Muscle of back (tissue), 11 donors: ENCODE results near the gene HERC3. TPM values are rescaled to one million over a fixed set of nuclear protein-coding genes. Genes with fewer than 3 reads are reported as not detected.
"Not testable (repeated sequence)": the region's sequence is repeated elsewhere in the genome, so short reads cannot be mapped to it uniquely, and the experiment has no call there.

ENCODE experiments used
- DNase-seq, 3 donors: peaks; one replicate each; pipeline versions ENCODE4 v3.0.0 to v3.0.0-alpha.2; 2013
- polyA plus RNA-seq, 10 donors: library from polyadenylated mRNA; unstranded; fragments of 120-200 nt; gene quantifications; one replicate each; pipeline ENCODE4 v1.2.1, GENCODE V29; 2013; ENCODE audit not compliant: insufficient read length in 10 of 10

The HERC3 gene
- polyA plus RNA-seq, 10 donors = 11.0 to 23.3 (median 17.4) TPM

DNA sequence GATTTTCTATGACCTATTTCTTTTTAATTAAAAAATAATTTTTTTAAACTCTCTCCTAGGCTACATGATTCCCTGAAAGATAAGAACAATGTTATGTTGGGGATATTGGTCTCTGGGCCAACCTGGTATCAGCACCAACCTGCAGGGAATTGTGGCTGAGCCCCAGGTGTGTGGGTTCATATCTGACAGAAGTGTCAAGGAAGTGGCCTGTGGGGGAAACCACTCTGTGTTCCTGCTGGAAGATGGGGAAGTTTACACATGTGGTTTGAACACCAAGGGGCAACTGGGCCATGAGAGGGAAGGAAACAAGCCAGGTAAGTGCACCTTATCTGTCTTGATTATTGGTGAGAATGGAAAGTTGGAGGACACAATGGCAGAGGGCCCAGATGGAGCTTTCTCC is 13.5 kb downstream of the HERC3 start:
- DNase-seq = no peak

DNA sequence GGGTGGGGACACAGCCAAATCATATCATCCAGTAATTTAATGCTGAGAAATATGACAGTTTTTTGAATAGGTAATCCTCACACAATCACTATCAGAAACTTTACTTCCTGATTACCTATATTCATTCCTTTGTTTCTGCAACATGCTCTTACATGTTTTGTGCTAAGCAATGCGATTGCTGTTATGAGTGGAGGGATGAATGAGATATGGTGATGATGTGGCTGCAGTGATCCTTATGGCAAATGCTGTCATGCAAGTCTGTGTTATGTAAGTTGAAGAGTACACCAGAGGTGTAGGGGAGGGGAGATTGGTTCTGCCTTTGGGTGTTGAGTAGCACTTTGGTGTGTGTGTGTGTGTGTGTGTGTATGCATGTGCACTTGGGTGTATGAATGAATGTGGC is 14.6 kb downstream of the HERC3 start:
- no peak for DNase-seq

DNA sequence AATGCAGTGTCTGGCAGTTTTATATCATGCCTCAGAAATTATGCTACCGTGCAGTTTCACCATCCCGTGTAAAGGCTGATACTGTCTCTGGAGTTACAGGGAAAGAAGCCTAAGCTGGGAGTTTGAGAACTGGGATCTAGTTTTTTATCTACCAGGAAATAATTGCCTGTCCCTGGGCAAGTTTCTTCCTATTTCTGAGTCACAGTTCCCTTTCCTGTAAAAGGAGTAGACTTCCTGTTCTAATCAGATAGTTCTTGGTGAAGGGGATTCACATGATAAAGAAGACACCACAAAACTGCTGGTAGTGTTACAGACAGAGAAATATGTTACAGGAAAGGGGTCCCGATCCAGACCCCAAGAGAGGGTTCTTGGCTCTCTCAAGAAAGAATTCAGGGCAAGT is 17.1 kb downstream of the HERC3 start:
- no peak for DNase-seq

DNA sequence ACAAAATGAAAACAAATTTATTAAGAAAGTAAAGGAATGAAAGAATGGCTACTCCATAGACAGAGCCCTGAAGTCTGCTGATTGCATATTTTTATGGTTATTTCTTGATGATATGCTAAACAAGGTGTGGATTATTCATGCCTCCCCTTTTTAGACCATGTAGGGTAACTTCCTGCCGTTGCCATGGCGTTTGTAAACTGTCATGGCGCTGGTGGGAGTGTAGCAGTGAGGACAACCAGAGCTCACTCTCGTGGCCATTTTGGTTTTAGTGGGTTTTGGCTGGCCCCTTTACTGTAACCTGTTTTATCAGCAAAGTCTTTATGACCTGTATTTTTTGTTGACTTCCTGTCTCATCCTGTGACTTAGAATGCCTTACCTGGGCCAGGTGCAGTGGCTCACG is 17.5 kb downstream of the HERC3 start:
- DNase-seq = not testable (repeated sequence)

DNA sequence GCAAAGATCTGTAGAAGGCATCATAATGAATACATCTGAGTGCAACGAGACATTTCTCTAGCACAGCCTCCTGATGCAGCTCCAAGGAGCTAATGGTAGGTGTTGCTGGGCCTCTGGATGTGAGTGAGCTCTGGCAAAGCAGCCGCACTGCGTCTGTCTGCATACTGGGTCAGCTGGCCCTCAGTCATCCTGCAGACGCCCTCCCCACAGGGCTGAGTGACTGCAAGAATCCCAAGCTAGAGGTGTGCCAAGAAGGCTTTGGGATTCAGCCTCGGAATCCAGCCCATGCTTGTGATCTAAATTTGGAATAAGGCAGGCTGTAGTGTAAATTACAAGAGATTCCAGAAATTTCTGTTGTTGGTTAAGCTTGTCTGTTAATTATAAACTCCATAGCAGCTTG is 18.5 kb downstream of the HERC3 start:
- peak; percentile 34 to 51 (median 39) for DNase-seq

DNA sequence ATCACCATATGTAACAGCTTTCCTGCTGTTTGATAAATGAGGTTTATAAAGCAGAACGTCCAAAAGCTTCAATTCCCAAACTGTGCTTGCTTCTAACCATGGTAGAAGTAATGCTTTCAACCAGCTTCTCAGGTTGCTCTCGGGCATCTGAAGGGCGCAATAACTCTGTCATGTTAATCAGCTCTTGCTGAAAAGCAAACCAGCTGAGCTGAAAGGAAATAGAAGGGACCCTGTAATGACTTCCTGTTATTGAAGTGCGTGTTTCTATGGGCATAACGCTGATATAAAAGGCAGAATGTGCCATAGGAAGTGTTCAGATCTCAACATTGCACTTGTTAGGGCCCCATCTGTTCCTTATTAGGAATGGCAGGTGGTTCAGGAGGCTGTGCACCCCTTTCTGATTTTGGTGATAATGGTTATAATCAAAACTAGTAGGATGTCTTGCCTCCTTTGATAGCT is 21.2 kb downstream of the HERC3 start:
- DNase-seq = peak in 1 of 3 donors; percentile 21

DNA sequence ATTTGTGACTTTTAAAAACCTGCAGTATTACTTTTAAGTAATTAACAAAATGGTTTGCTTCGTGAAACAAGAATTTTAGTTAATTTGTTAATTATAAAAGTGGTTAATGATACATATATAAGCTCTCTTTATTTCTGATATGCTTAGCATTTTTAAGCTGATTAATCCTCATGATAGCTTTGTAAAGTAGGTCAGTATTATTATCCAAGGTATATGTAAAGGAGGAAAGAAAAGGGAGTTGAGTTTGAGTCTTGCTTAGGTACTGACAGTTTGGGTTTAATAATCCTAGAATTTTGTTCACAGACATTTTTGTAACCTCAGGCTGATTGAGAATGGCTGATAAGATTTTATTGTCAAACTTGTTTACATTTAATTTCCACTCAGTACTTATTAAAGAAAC is 21.8 kb downstream of the HERC3 start:
- no peak for DNase-seq

DNA sequence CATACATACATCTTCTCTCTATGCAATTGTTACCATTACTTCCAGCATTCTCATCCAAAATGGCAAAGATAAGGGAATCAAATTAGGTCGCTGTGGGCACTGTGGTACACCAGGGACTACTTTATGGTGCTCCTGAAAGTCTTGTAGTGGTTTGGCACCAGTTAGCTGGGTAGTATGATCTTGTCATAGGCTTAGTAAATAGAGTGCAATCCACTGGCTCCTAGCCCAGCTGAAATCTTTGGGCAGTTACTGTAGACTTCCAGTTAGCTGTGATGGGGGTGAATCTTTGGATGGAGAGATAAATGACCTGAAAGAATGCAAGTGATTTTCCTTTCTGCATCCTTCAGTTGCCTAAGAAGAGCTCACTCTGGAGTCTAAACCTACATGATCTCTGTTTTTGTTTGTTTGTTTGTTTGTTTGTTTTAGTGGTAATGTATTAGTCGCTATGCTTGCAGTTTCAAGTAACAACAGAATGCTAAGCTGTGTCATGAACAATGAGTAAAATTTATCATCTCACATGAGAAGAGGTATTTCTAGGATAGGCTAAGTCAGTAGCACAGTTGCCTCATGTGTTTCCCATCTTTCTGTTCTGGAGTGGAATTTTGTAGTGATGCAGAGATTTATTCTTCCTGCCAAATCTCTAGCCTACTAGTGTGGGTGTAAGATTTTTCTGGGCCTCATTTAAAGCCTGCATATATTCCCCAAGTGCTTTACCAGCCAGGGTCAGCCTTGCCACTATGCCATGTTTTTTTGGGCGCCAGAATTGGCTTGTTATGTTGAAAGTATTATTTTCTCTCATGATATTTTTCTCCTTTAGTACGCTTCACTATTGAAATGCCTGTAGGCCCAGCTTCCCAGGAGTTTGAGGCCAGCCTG is 24.2 kb downstream of the HERC3 start:
- peak in 1 of 3 donors; percentile 80 for DNase-seq

DNA sequence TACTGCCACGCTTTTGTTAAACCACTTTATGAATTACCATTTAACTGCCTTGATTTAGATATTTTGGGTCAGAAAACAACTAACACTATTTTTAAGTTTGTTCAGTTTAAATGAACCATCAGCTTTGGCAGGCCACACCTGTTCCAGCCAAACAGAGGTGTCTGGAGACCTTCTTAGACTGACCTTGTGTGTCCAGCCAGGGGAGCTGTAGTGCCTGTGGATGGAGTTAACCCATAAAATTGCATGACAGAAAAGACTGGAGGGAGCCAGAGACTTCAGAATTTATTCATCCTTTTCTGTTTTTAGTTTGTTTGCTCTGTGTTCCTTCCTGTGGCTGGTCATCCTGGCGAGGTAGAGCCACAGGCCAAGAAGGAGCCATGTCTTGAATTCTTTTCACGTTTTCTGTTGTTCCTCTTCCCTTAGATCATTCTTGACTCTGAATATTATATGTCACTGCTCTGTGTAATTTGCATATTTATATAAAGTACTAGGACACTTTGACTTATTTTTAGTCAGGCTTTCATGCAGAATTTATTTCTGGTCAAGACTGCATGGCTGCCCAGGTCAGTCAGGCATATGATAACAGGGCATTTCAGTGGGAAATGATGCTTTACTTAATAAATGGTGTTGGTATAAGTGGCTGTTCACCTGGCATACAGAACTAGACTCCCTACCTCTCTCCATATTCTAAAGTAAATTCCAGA is 26.7 kb downstream of the HERC3 start:
- DNase-seq = no peak

DNA sequence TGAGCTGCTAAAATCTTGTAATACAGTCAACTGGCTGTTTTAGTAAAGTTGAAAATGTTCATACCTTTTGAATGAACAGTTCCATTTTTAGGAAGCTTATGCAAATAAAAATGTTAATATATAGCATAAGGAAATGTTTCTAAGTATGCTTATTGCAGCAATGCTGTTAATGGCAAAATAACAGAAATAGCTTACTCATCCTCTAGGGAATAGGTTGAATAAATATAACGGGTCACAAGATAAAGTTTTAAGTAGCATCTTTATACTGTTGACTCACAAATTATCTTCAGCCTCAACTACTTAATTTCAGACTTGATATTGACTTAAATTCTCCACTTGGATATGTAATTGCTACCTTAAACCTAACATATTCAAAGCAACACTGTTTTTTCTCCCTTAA is 27.7 kb downstream of the HERC3 start:
- DNase-seq = no peak

DNA sequence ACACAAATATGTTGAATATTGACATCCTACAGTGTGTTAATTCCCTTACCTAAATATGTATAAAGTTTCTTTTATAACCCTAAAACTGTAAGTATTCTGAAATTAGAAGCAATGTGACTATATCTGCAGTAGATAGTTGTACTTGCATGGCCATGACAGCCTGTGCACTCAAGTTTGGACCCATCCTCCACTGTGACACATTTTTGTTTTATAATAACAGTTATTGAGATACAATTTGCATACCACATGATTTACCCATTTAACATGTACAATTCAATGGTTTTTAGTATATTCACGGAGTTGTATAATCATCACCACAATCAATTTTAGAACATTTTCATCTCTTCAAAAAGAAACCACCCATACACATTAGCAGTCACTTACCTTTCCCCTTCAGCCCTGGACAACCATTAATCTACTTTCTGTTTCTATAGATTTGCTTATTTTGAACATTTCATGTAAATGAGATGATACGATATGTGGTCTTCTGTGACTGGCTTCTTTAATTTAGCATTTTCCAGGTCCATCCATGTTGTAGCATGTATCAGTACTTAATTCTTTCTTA is 29.6 kb downstream of the HERC3 start:
- no peak for DNase-seq

DNA sequence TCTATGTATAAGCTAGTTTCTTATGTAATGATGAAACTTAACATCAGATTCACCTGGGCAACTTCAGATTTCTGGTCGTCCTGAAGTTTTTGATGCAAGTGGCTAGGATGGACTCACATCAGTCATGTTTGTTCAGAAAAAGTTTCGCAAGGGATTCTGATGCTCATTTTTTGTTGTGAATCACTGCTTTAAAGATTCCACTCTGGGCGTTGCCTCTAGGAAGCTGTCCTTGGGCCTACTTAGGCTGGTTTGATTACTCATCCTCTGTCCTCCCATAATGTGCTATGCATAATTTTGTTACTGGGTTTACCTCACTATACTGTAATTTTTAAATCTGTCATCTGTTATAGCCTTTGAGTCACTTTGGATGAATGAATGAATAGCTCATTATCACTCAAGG is 30.8 kb downstream of the HERC3 start:
- peak in 1 of 3 donors; percentile 85 for DNase-seq

DNA sequence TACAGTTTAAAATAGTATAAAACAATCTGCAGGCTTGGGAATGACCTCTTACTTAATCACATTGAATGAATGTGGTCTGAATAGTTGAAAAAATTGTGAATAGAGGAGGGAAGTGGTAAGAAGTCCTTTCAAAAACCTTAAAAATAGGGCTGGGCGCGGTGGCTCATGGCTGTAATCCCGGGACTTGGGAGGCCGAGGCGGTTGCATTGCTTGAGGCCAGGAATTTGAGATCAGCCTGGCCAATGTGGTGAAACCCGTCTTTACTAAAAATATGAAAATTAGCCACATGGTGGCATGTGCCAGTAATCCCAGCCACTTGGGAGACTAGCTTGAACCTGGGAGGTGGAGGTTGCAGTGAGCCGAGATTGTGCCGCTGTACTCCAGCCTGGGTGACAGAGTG is 36.5 kb downstream of the HERC3 start:
- DNase-seq = no peak

DNA sequence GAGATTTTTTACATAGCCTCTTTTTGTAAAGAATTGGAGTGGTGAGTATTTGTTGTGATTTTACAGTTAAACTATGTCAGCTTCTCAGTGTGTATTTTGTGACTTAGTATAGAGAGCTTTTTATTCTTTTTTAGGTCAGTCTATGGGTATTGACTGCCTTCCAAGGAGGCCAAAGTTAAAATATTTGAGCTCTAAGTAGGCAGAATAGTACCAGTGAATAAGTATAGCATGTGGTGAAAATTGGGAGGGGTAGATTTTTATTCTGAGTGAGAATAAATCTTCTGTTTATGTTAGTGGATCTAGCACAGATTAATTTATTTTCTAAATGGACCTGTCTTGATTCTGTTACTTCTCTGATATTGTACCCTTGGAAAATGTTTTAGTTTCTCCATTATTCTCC is 37.5 kb downstream of the HERC3 start:
- no peak for DNase-seq

DNA sequence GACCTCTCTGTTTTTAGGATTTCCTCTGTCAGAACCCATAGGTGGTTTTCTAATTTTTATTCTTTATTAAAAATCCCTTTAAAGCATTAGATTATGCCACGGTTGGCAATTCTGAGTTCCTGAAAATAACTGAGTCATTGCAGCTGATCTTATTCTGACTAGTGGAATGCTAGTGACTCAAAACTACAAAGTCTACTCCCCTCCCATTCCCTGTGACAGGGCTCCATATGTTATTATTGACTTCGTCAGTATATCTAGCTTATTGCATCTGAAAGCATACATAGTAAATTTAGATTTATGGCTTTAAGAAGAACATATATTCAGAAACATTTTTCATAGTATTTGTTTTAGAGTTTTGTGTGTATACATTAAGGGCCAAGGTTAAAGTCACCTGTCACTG is 38.5 kb downstream of the HERC3 start:
- peak in 1 of 3 donors; percentile 33 for DNase-seq

DNA sequence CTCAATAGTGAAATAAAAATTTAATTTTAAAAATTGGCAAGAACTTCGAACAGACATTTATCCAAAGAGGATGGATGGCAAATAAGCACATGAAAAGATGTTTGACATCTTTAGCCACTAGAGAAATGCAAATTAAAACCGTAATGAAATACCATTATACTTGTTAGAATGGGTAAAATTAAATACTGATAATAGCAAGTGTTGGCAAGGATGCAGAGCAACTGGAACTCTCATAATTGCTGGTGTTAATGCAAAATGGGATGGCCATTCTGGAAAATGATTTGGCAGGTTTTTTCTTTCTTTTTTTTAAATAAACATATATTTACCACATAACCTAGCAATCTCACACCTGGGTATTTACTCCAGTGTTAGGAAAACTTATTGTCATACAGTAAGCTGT is 51.7 kb downstream of the HERC3 start:
- DNase-seq = no peak

DNA sequence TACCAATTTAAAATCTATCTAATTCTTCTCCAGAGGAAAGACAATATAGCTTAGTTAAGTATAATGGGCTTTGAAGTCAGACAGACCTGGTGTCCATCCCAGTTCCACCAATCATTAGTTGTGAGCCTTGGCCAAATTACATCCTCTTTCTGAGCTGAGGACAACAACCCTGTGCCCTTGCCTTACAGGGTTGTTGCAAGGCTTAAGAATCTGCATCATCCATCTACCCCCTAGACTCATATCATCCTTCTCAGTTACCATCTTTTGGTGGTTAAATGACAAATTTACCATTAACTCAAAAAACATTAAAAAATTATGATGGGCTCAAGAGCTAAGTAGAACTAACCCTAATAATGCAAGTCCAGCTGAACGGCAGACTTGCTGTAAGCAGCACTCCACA is 53.7 kb downstream of the HERC3 start:
- DNase-seq = no peak

DNA sequence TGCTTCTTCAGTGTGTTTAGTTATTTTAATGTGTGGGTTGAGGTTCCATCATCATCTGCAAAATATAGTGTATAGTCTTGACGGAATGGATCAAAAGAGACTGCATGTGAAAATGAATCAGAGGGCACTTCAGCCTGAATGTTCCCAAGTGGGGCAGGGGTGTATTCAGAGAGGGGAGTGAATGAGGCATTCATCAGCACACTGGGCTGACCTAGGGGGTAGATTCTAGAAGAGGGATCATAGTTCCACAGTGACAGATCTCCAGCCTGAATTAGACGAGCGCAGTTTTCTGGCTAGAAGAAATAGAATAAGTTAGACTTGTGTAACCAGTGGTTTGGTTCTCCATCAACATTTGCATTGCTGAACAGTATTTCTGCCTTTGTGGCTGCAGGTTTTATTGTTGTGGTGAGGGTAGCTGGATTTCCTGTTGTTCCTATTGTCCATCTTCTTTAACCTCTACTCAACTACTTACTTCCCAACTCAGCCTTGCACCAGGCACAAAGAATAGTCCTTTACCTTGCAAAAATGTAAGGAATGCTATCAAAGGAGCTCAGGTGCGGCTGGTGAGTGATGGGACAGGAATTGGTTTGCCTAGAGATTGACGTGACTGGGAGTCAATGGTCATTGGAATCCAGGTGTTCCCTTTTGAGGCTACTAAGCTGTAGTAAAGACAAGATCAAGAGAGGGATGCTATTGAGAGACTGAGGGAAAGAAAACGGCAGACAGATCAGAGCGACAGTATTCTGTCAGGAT is 54.4 kb downstream of the HERC3 start:
- no peak for DNase-seq

DNA sequence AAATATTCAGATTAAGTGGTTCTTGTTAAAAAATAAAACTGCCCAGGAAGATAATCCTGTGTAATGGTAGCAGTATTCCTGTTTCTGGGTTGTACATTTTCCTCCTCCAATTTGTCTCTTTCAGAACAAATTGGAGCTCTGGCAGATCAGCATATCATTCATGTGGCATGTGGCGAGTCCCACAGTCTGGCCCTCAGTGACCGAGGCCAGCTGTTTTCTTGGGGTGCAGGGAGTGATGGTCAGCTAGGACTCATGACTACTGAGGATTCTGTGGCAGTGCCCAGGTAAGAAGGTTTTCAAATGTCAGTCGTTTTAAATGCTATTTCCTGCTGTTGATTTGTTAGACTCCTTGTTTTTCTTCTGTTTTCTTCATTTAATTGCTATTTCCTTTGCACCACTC is 57.4 kb downstream of the HERC3 start:
- no peak for DNase-seq

DNA sequence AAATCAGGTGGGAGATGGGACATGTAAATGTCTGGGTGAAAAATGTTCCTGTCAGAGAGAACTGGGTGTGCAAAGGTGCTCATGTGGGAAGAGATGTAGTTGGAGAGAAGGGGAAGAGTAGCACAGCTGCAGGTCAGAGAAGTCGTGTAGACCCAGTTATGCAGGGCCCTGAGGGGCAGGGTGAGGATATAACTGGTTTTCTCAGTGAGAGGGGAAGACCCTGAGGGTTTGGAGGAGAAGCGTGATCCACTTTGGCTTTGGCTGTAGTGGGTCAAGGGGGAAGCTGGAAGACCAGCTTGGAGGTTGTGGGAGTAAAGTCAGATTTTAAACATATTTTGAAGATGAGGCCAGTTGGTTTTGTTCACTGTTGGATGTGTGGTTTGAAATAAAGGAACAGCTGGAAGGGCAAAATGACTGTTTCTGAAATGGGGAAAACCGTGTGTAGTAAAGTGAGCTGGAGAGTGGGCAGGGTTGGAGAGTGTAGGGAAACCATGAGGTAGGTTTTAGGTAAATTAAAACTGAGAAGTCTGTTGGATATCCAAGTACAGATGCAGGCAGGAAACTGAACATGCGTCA is 61.2 kb downstream of the HERC3 start:
- DNase-seq = no peak

DNA sequence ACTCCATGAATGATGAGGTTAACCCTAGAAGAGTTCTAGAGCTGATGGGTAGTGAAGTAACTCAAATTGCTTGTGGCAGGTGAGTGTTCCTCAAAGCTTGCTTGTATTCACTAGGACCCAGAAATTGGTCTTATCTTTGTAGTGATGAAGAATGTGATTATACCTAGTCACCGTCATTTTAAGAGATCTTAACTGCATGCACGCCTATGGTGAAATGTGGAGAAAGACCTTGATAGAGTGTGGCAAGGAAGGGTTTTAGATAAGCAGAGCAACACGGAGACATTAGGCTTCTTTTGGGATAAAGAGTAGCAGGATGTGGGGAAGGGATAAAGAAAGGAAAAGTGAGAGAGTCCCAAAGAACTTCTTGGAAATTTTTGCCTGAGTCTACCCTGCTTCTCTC is 62.9 kb downstream of the HERC3 start:
- DNase-seq = no peak
